HepG2 (cell line): Measurements from ENCODE around the gene SEMA6B. TPM values are rescaled to one million over a fixed set of nuclear protein-coding genes. Genes with fewer than 3 reads are reported as not detected.
A peak's percentile ranks its signal among the peaks of the same experiment; 100 is the strongest.

ENCODE experiments used
- FOXK2 ChIP-seq: fragments of 450-650 bp; IDR thresholded peaks from 2 replicates; pipeline ENCODE4 v1.6.1; 2016
- GATAD1 ChIP-seq: IDR thresholded peaks from 2 replicates; pipeline ENCODE4 v1.6.1; 2016; ENCODE audit warnings: missing genetic modification reagents, missing compliant biosample characterization
- MIER2 ChIP-seq: IDR thresholded peaks from 2 replicates; pipeline ENCODE4 v1.6.1; 2016; ENCODE audit warnings: missing biosample characterization, missing genetic modification reagents
- PTBP1 ChIP-seq: fragments of 200-400 bp; formaldehyde crosslinking; IDR thresholded peaks from 2 replicates; pipeline ENCODE4 v1.6.1; 2018; ENCODE audit warnings: low read length, low read depth; ENCODE audit not compliant: poor library complexity, severe bottlenecking
- RARA ChIP-seq: IDR thresholded peaks from 2 replicates; pipeline ENCODE4 v1.6.1; 2016; ENCODE audit warnings: missing genetic modification reagents, missing compliant biosample characterization
- WIZ ChIP-seq: sonication (generic); formaldehyde crosslinking; IDR thresholded peaks from 2 replicates; pipeline ENCODE4 v1.5.1; 2020; ENCODE audit warnings: mild to moderate bottlenecking, missing genetic modification reagents
- ZNF121 ChIP-seq: sonication (generic); formaldehyde crosslinking; IDR thresholded peaks from 2 replicates; pipeline ENCODE4 v1.5.0; 2020; ENCODE audit warnings: mild to moderate bottlenecking, missing genetic modification reagents
- ZNF296 ChIP-seq: sonication (generic); formaldehyde crosslinking; conservative IDR thresholded peaks from 2 replicates; pipeline ENCODE4 v1.5.0; 2020; ENCODE audit warnings: mild to moderate bottlenecking, missing genetic modification reagents
- ZNF383 ChIP-seq: sonication (generic); formaldehyde crosslinking; IDR thresholded peaks from 2 replicates; pipeline ENCODE4 v1.4.0; 2020; ENCODE audit warnings: missing genetic modification reagents, mild to moderate bottlenecking, borderline replicate concordance
- polyA plus RNA-seq, 8 experiments: library from polyadenylated mRNA; depleted of rRNA in 3 of 8; stranded (reverse) in 7 of 8; unstranded in 1 of 8; fragments of >200 nt; fragmentation: Illumina TruSeq in 4 of 8; extraction: Trizol in 4 of 8; gene quantifications; 2 replicates each; pipeline versions ENCODE4 v1.2.1 to v1.2.3, GENCODE V29; 2011 to 2016; ENCODE audit warnings: low read depth in 4 of 8, missing spikeins in 1 of 8, mixed read lengths in 1 of 8; ENCODE audit not compliant: insufficient read depth in 1 of 8
- total RNA-seq, 5 experiments: library from RNA; depleted of rRNA; stranded (reverse); fragments of >200 nt; fragmentation: Illumina TruSeq; extraction: Trizol; gene quantifications; 2 replicates each; pipeline ENCODE4 v1.2.3, GENCODE V29; 2016; ENCODE audit warnings: low read depth in 1 of 5
- TF ChIP-seq, protein P1 (sequence below): sonication (generic); formaldehyde crosslinking; IDR thresholded peaks from 2 replicates; pipeline ENCODE4 v1.4.0; 2020; ENCODE audit warnings: missing genetic modification reagents, borderline replicate concordance
- TF ChIP-seq, protein P2 (sequence below): sonication (generic); formaldehyde crosslinking; IDR thresholded peaks from 2 replicates; pipeline ENCODE4 v1.5.0; 2020; ENCODE audit warnings: mild to moderate bottlenecking, missing genetic modification reagents
- TF ChIP-seq, protein P3 (sequence below): sonication (generic); formaldehyde crosslinking; IDR thresholded peaks from 2 replicates; pipeline ENCODE4 v1.8.1; 2023; ENCODE audit warnings: mild to moderate bottlenecking, missing genetic modification reagents, borderline replicate concordance
- TF ChIP-seq, protein P4 (sequence below), 2 experiments: sonication (generic) in 1 of 2; formaldehyde crosslinking in 1 of 2; IDR thresholded peaks; 2 replicates each; pipeline versions ENCODE4 v1.6.1 to v1.9.0; 2014 to 2022; ENCODE audit warnings: antibody characterized with exemption in 1 of 2, borderline replicate concordance in 1 of 2, inconsistent platforms in 1 of 2, low read depth in 1 of 2, missing genetic modification reagents in 1 of 2

SEMA6B gene
- total and polyA plus RNA-seq, 2 of the 13 experiments (the other 11 are each of a cell fraction or from before 2014, with no cell fraction given) = 45.5 to 67.1 TPM

DNA sequence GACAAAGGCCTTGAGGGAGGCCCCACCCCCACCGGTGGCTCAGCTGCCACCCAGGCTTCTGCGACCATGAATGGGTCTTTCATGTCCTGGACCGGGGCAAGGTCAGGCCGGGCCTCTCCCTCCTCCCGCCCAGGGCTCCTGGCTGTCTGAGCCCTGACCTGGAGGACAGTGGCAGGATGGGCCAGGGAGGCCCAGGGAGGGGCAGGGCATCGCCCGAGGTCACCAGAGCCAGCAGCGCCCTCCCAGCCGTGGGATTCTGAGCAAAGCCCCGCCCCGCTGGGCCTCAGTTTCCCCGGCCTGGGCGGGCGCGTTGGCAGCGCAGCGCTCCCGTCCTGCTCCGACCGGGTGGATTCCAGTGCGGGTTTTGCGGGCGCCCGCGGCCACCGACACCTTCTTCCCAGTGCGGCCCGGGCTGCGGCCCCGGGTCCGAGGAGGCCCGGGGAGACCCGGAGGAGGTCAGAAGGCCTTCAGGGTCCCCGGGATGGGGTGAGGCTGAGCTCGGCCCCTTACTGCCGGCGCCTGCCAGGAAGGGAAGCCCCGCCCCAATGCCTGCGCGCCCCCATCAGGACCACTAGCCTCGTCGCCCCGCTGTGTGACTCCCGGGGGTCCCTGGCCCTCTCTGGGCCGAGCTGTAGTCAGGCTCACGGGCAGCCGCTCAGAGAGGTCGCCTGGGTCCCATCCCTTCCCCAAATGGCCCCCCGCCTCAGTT, 24.6 kb upstream of the SEMA6B start (continued):
- TF ChIP-seq PTBP1 (peak; percentile 33), ZNF383 (CRISPR knock-in tag) (no peak), FOXK2 (no peak), RARA (CRISPR knock-in tag) (peak; percentile 96), WIZ (CRISPR knock-in tag) (peak; percentile 47; the same call in 1 of the 2 replicates), GATAD1 (CRISPR knock-in tag) (no peak), ZNF296 (CRISPR knock-in tag) (no peak; the same call in 1 of the 2 replicates), MIER2 (CRISPR knock-in tag) (peak; percentile 38; the same call in 1 of the 2 replicates), ZNF121 (CRISPR knock-in tag) (no peak; the same call in 1 of the 2 replicates)
- TF ChIP-seq, protein P1, sequence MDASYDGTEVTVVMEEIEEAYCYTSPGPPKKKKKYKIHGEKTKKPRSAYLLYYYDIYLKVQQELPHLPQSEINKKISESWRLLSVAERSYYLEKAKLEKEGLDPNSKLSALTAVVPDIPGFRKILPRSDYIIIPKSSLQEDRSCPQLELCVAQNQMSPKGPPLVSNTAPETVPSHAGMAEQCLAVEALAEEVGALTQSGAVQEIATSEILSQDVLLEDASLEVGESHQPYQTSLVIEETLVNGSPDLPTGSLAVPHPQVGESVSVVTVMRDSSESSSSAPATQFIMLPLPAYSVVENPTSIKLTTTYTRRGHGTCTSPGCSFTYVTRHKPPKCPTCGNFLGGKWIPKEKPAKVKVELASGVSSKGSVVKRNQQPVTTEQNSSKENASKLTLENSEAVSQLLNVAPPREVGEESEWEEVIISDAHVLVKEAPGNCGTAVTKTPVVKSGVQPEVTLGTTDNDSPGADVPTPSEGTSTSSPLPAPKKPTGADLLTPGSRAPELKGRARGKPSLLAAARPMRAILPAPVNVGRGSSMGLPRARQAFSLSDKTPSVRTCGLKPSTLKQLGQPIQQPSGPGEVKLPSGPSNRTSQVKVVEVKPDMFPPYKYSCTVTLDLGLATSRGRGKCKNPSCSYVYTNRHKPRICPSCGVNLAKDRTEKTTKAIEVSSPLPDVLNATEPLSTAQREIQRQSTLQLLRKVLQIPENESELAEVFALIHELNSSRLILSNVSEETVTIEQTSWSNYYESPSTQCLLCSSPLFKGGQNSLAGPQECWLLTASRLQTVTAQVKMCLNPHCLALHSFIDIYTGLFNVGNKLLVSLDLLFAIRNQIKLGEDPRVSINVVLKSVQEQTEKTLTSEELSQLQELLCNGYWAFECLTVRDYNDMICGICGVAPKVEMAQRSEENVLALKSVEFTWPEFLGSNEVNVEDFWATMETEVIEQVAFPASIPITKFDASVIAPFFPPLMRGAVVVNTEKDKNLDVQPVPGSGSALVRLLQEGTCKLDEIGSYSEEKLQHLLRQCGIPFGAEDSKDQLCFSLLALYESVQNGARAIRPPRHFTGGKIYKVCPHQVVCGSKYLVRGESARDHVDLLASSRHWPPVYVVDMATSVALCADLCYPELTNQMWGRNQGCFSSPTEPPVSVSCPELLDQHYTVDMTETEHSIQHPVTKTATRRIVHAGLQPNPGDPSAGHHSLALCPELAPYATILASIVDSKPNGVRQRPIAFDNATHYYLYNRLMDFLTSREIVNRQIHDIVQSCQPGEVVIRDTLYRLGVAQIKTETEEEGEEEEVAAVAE = peak; percentile 60; the same call in 1 of the 2 replicates
- TF ChIP-seq, protein P2, sequence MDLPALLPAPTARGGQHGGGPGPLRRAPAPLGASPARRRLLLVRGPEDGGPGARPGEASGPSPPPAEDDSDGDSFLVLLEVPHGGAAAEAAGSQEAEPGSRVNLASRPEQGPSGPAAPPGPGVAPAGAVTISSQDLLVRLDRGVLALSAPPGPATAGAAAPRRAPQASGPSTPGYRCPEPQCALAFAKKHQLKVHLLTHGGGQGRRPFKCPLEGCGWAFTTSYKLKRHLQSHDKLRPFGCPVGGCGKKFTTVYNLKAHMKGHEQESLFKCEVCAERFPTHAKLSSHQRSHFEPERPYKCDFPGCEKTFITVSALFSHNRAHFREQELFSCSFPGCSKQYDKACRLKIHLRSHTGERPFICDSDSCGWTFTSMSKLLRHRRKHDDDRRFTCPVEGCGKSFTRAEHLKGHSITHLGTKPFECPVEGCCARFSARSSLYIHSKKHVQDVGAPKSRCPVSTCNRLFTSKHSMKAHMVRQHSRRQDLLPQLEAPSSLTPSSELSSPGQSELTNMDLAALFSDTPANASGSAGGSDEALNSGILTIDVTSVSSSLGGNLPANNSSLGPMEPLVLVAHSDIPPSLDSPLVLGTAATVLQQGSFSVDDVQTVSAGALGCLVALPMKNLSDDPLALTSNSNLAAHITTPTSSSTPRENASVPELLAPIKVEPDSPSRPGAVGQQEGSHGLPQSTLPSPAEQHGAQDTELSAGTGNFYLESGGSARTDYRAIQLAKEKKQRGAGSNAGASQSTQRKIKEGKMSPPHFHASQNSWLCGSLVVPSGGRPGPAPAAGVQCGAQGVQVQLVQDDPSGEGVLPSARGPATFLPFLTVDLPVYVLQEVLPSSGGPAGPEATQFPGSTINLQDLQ (CRISPR knock-in tag) = no peak
- TF ChIP-seq, protein P3, sequence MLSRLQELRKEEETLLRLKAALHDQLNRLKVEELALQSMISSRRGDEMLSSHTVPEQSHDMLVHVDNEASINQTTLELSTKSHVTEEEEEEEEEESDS (CRISPR knock-in tag) = no peak
- TF ChIP-seq, protein P4, sequence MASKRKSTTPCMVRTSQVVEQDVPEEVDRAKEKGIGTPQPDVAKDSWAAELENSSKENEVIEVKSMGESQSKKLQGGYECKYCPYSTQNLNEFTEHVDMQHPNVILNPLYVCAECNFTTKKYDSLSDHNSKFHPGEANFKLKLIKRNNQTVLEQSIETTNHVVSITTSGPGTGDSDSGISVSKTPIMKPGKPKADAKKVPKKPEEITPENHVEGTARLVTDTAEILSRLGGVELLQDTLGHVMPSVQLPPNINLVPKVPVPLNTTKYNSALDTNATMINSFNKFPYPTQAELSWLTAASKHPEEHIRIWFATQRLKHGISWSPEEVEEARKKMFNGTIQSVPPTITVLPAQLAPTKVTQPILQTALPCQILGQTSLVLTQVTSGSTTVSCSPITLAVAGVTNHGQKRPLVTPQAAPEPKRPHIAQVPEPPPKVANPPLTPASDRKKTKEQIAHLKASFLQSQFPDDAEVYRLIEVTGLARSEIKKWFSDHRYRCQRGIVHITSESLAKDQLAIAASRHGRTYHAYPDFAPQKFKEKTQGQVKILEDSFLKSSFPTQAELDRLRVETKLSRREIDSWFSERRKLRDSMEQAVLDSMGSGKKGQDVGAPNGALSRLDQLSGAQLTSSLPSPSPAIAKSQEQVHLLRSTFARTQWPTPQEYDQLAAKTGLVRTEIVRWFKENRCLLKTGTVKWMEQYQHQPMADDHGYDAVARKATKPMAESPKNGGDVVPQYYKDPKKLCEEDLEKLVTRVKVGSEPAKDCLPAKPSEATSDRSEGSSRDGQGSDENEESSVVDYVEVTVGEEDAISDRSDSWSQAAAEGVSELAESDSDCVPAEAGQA (IDR thresholded peaks at IDR 0.05; ENCODE audit: low read depth) = 0 out of 2 replicates have a peak, but pooled peaks have one; percentile 50
- TF ChIP-seq, protein P4 (CRISPR knock-in tag; IDR thresholded peaks at IDR 0.05; ENCODE audit: borderline replicate concordance) = peak; percentile 83; the same call in 1 of the 2 replicates
